ENCODE data around the gene TBCK.
A peak's percentile ranks its signal among the peaks of the same experiment; 100 is the strongest.

Gene TBCK

GRCh38 chr4:106051514-106051913 is 264.5 kb downstream of the TBCK start:
- Histone ChIP-seq H3K23ac (ENCODE audit: low read depth, low read length, poor library complexity) (no peak overlapping the region), H4K8ac (ENCODE audit: low read depth, low read length) (no peak overlapping the region), H3K9me3 (replicated peaks in 1 of 2; ENCODE audit: control insufficient read depth in 2 of 2, insufficient read depth in 1 of 2, low read depth in 1 of 2, low read length in 2 of 2) (no peaks in the 10 kb centered on the region), H3K4ac (ENCODE audit: low read length) (no peak overlapping the region), H3K27me3 (ENCODE audit: control insufficient read depth in 3 of 3, insufficient read depth in 3 of 3, low read depth in 1 of 3, low read length in 3 of 3) (no peaks in the 10 kb centered on the region), H3K18ac (ENCODE audit: low read length) (no peak overlapping the region), H2AFZ (ENCODE audit: low read length) (no peak overlapping the region), H3K79me1 (ENCODE audit: low read depth, low read length) (no peaks in the 10 kb centered on the region), H3K9ac (ENCODE audit: low read depth, low read length, poor library complexity) (no peak overlapping the region), H3K4me1 (ENCODE audit: control insufficient read depth in 2 of 2, insufficient read depth in 1 of 2, low read depth in 1 of 2, low read length in 2 of 2) (no peaks in the 10 kb centered on the region), H3K14ac (ENCODE audit: low read length) (no peak overlapping the region), H2AK5ac (ENCODE audit: low read depth, low read length) (no peak overlapping the region), H3K27ac (replicated peaks; ENCODE audit: low read length) (no peak overlapping the region), H2BK15ac (ENCODE audit: low read length) (no peak overlapping the region), H3K4me3 (ENCODE audit: low read length in 2 of 2) (no peak overlapping the region), H2BK5ac (ENCODE audit: low read length) (no peak overlapping the region), H2BK120ac (ENCODE audit: low read depth, low read length) (no peak overlapping the region), H4K91ac (ENCODE audit: low read depth, low read length, poor library complexity) (no peak overlapping the region), H2BK12ac (ENCODE audit: low read length) (no peak overlapping the region), H3K4me2 (ENCODE audit: insufficient read depth, low read length, poor library complexity, severe bottlenecking) (no peak overlapping the region), H3K36me3 (replicated peaks in 1 of 2; ENCODE audit: control insufficient read depth in 2 of 2, insufficient read depth in 2 of 2, low read length in 2 of 2) (peaks cover 0 to under 1% of the 10 kb centered on the region in 2 donors)
- WGBS, 2 donors (ENCODE audit: extremely low coverage in 2 of 2, insufficient read length in 2 of 2, insufficient replicate concordance in 1 of 2), result no CpG with 5 or more reads among the region's 1 CpG
- no peak for DNase-seq (ENCODE audit: low spot score)

- no peak overlapping the region for H2BK120ac ChIP-seq (ENCODE audit: low read depth, low read length)
- H3K36me3 ChIP-seq (replicated peaks in 1 of 2; ENCODE audit: control insufficient read depth in 2 of 2, insufficient read depth in 2 of 2, low read length in 2 of 2), result peaks cover 0 to 6% of the 10 kb centered on the region in 2 donors
- no peaks in the 10 kb centered on the region for H3K4me1 ChIP-seq (ENCODE audit: control insufficient read depth in 2 of 2, insufficient read depth in 1 of 2, low read depth in 1 of 2, low read length in 2 of 2)
- H3K9ac ChIP-seq (ENCODE audit: low read depth, low read length, poor library complexity), result no peak overlapping the region
- H2AK5ac ChIP-seq (ENCODE audit: low read depth, low read length), result no peak overlapping the region
- no peak overlapping the region for H3K4me2 ChIP-seq (ENCODE audit: insufficient read depth, low read length, poor library complexity, severe bottlenecking)
- H2AFZ ChIP-seq (ENCODE audit: low read length), result no peak overlapping the region
- no peak overlapping the region for H3K4me3 ChIP-seq (ENCODE audit: low read length in 2 of 2)
- H4K91ac ChIP-seq (ENCODE audit: low read depth, low read length, poor library complexity), result no peak overlapping the region
- H2BK12ac ChIP-seq (ENCODE audit: low read length), result no peak overlapping the region
- no peak for DNase-seq (ENCODE audit: low spot score)
- no peaks in the 10 kb centered on the region for H3K27me3 ChIP-seq (ENCODE audit: control insufficient read depth in 3 of 3, insufficient read depth in 3 of 3, low read depth in 1 of 3, low read length in 3 of 3)
- no peak overlapping the region for H3K14ac ChIP-seq (ENCODE audit: low read length)
- no peaks in the 10 kb centered on the region for H3K79me1 ChIP-seq (ENCODE audit: low read depth, low read length)
- H3K9me3 ChIP-seq (replicated peaks in 1 of 2; ENCODE audit: control insufficient read depth in 2 of 2, insufficient read depth in 1 of 2, low read depth in 1 of 2, low read length in 2 of 2), result no peaks in the 10 kb centered on the region
- no peak overlapping the region for H2BK15ac ChIP-seq (ENCODE audit: low read length)
- no peak overlapping the region for H3K18ac ChIP-seq (ENCODE audit: low read length)
- H3K4ac ChIP-seq (ENCODE audit: low read length), result no peak overlapping the region
- no peak overlapping the region for H3K23ac ChIP-seq (ENCODE audit: low read depth, low read length, poor library complexity)
- H3K27ac ChIP-seq (replicated peaks; ENCODE audit: low read length), result no peak overlapping the region
- H4K8ac ChIP-seq (ENCODE audit: low read depth, low read length), result no peak overlapping the region
- no peak overlapping the region for H2BK5ac ChIP-seq (ENCODE audit: low read length)
These were observed 266.5 kb downstream of the TBCK start for GRCh38 chr4:106049490-106049889.

GRCh38 chr4:106048250-106048971 is 267.6 kb downstream of the TBCK start:
- Histone ChIP-seq H3K27me3 (ENCODE audit: control insufficient read depth in 3 of 3, insufficient read depth in 3 of 3, low read depth in 1 of 3, low read length in 3 of 3) (no peaks in the 10 kb centered on the region), H2BK15ac (ENCODE audit: low read length) (no peak overlapping the region), H2BK12ac (ENCODE audit: low read length) (no peak overlapping the region), H3K79me1 (ENCODE audit: low read depth, low read length) (no peaks in the 10 kb centered on the region), H4K91ac (ENCODE audit: low read depth, low read length, poor library complexity) (no peak overlapping the region), H3K4me2 (ENCODE audit: insufficient read depth, low read length, poor library complexity, severe bottlenecking) (no peak overlapping the region), H3K4me1 (ENCODE audit: control insufficient read depth in 2 of 2, insufficient read depth in 1 of 2, low read depth in 1 of 2, low read length in 2 of 2) (no peaks in the 10 kb centered on the region), H3K14ac (ENCODE audit: low read length) (no peak overlapping the region), H3K27ac (replicated peaks; ENCODE audit: low read length) (no peak overlapping the region), H3K36me3 (replicated peaks in 1 of 2; ENCODE audit: control insufficient read depth in 2 of 2, insufficient read depth in 2 of 2, low read length in 2 of 2) (peaks cover 0 to 6% of the 10 kb centered on the region in 2 donors), H3K18ac (ENCODE audit: low read length) (no peak overlapping the region), H2AFZ (ENCODE audit: low read length) (no peak overlapping the region), H3K23ac (ENCODE audit: low read depth, low read length, poor library complexity) (no peak overlapping the region), H3K9ac (ENCODE audit: low read depth, low read length, poor library complexity) (no peak overlapping the region), H2BK120ac (ENCODE audit: low read depth, low read length) (no peak overlapping the region), H3K4ac (ENCODE audit: low read length) (no peak overlapping the region), H4K8ac (ENCODE audit: low read depth, low read length) (no peak overlapping the region), H3K9me3 (replicated peaks in 1 of 2; ENCODE audit: control insufficient read depth in 2 of 2, insufficient read depth in 1 of 2, low read depth in 1 of 2, low read length in 2 of 2) (no peaks in the 10 kb centered on the region), H3K4me3 (ENCODE audit: low read length in 2 of 2) (no peak overlapping the region), H2AK5ac (ENCODE audit: low read depth, low read length) (no peak overlapping the region), H2BK5ac (ENCODE audit: low read length) (no peak overlapping the region)
- no CpG with 5 or more reads among the region's 2 CpGs for WGBS, 2 donors (ENCODE audit: extremely low coverage in 2 of 2, insufficient read length in 2 of 2, insufficient replicate concordance in 1 of 2)
- peak; percentile 12 for DNase-seq (ENCODE audit: low spot score)

- no peak overlapping the region for H2AK5ac ChIP-seq (ENCODE audit: low read depth, low read length)
- no peak overlapping the region for H4K8ac ChIP-seq (ENCODE audit: low read depth, low read length)
- DNase-seq (ENCODE audit: low spot score), result no peak
- H3K4ac ChIP-seq (ENCODE audit: low read length), result no peak overlapping the region
- peaks cover 0 to 6% of the 10 kb centered on the region in 2 donors for H3K36me3 ChIP-seq (replicated peaks in 1 of 2; ENCODE audit: control insufficient read depth in 2 of 2, insufficient read depth in 2 of 2, low read length in 2 of 2)
- no peaks in the 10 kb centered on the region for H3K9me3 ChIP-seq (replicated peaks in 1 of 2; ENCODE audit: control insufficient read depth in 2 of 2, insufficient read depth in 1 of 2, low read depth in 1 of 2, low read length in 2 of 2)
- H2BK5ac ChIP-seq (ENCODE audit: low read length), result no peak overlapping the region
- H3K4me1 ChIP-seq (ENCODE audit: control insufficient read depth in 2 of 2, insufficient read depth in 1 of 2, low read depth in 1 of 2, low read length in 2 of 2), result no peaks in the 10 kb centered on the region
- H3K27me3 ChIP-seq (ENCODE audit: control insufficient read depth in 3 of 3, insufficient read depth in 3 of 3, low read depth in 1 of 3, low read length in 3 of 3), result no peaks in the 10 kb centered on the region
- no peak overlapping the region for H2BK15ac ChIP-seq (ENCODE audit: low read length)
- H3K9ac ChIP-seq (ENCODE audit: low read depth, low read length, poor library complexity), result no peak overlapping the region
- H2BK120ac ChIP-seq (ENCODE audit: low read depth, low read length), result no peak overlapping the region
- H3K4me3 ChIP-seq (ENCODE audit: low read length in 2 of 2), result no peak overlapping the region
- no peak overlapping the region for H4K91ac ChIP-seq (ENCODE audit: low read depth, low read length, poor library complexity)
- no peak overlapping the region for H3K18ac ChIP-seq (ENCODE audit: low read length)
- no peak overlapping the region for H3K27ac ChIP-seq (replicated peaks; ENCODE audit: low read length)
- no CpG with 5 or more reads among the region's 3 CpGs for WGBS, 2 donors (ENCODE audit: extremely low coverage in 2 of 2, insufficient read length in 2 of 2, insufficient replicate concordance in 1 of 2)
- no peak overlapping the region for H3K14ac ChIP-seq (ENCODE audit: low read length)
- no peak overlapping the region for H2BK12ac ChIP-seq (ENCODE audit: low read length)
- H3K4me2 ChIP-seq (ENCODE audit: insufficient read depth, low read length, poor library complexity, severe bottlenecking), result no peak overlapping the region
- no peak overlapping the region for H2AFZ ChIP-seq (ENCODE audit: low read length)
- H3K23ac ChIP-seq (ENCODE audit: low read depth, low read length, poor library complexity), result no peak overlapping the region
- H3K79me1 ChIP-seq (ENCODE audit: low read depth, low read length), result no peaks in the 10 kb centered on the region
These were observed 269.9 kb downstream of the TBCK start for GRCh38 chr4:106046083-106046482.

All from neuronal stem cell (in vitro differentiated cells).